Fibroblast of lung (primary cell): ENCODE data around the gene ANKZF1. TPM values are rescaled to one million over a fixed set of nuclear protein-coding genes. Genes with fewer than 3 reads are reported as not detected.

ENCODE experiments used
- DNase-seq, 2 donors: peaks; one replicate each; pipeline versions ENCODE4 v3.0.0 to v3.0.0-alpha.2; 2010; ENCODE audit warnings: low read depth in 2 of 2
- H2AFZ ChIP-seq: 2 replicates; pipeline ENCODE4 v1.5.1; 2012; ENCODE audit warnings: low read length, control low read depth, inconsistent platforms
- H3K27ac ChIP-seq: 2 replicates; pipeline ENCODE4 v1.5.1; 2011; ENCODE audit warnings: low read length, control low read depth; ENCODE audit not compliant: insufficient read depth
- H3K27me3 ChIP-seq: 2 replicates; pipeline ENCODE4 v1.5.1; 2011; ENCODE audit warnings: mild to moderate bottlenecking, low read length; ENCODE audit not compliant: control insufficient read depth, insufficient read depth
- H3K36me3 ChIP-seq: 2 replicates; pipeline ENCODE4 v1.5.1; 2011; ENCODE audit warnings: low read length; ENCODE audit not compliant: control insufficient read depth, insufficient read depth
- H3K4me1 ChIP-seq: 2 replicates; pipeline ENCODE4 v1.5.1; 2011; ENCODE audit warnings: low read length; ENCODE audit not compliant: control insufficient read depth, insufficient read depth; ENCODE audit errors: extremely low read depth
- H3K4me2 ChIP-seq: 2 replicates; pipeline ENCODE4 v1.5.1; 2011; ENCODE audit warnings: low read length, control low read depth; ENCODE audit not compliant: insufficient read depth; ENCODE audit errors: extremely low read depth
- H3K4me3 ChIP-seq, 4 experiments: fragments of 200-600 bp in 1 of 4; sonication (generic) in 1 of 4; replicated peaks in 1 of 4; 2 replicates each; pipeline ENCODE4 v1.5.1; 2011 to 2016; ENCODE audit warnings: low read length in 4 of 4, low read depth in 3 of 4, mild to moderate bottlenecking in 3 of 4, control low read depth in 2 of 4, inconsistent platforms in 1 of 4, mixed read lengths in 1 of 4; ENCODE audit not compliant: insufficient read depth in 1 of 4; ENCODE audit errors: control extremely low read depth in 1 of 4
- H3K79me2 ChIP-seq: 2 replicates; pipeline ENCODE4 v1.5.1; 2012; ENCODE audit warnings: mild to moderate bottlenecking, low read length, inconsistent platforms; ENCODE audit not compliant: control insufficient read depth, insufficient read depth
- H3K9ac ChIP-seq: 2 replicates; pipeline ENCODE4 v1.5.1; 2011; ENCODE audit warnings: mild to moderate bottlenecking, low read length, control low read depth; ENCODE audit not compliant: insufficient read depth
- H3K9me3 ChIP-seq: 2 replicates; pipeline ENCODE4 v1.5.1; 2012; ENCODE audit warnings: low read depth, low read length; ENCODE audit not compliant: control insufficient read depth, insufficient read depth
- H4K20me1 ChIP-seq: 2 replicates; pipeline ENCODE4 v1.5.1; 2011; ENCODE audit warnings: low read length; ENCODE audit not compliant: control insufficient read depth, insufficient read depth; ENCODE audit errors: extremely low read depth
- CTCF ChIP-seq, 2 donors: IDR thresholded peaks in 1 of 2; conservative IDR thresholded peaks in 1 of 2; 1 replicate in 1 of 2; 2 replicates in 1 of 2; pipeline ENCODE4 v1.5.1; 2011 to 2012; ENCODE audit warnings: low read length in 2 of 2, control low read depth in 1 of 2, inconsistent platforms in 1 of 2, low read depth in 1 of 2, mild to moderate bottlenecking in 1 of 2
- EZH2 ChIP-seq: IDR thresholded peaks from 2 replicates; pipeline ENCODE4 v1.5.1; 2012; ENCODE audit warnings: low read length, control low read depth, mild to moderate bottlenecking; ENCODE audit errors: missing control alignments
- polyA plus RNA-seq, 2 donors: library from polyadenylated mRNA; depleted of rRNA in 1 of 2; stranded (reverse) in 1 of 2; unstranded in 1 of 2; fragments of >200 nt; gene quantifications; 2 replicates each; pipeline ENCODE4 v1.2.1, GENCODE V29; 2011 to 2012; ENCODE audit warnings: missing spikeins in 1 of 2
- total RNA-seq: library from RNA; depleted of rRNA; stranded (reverse); fragments of >200 nt; gene quantifications from 2 replicates; pipeline ENCODE4 v1.2.1, GENCODE V29; 2014

ANKZF1 gene
- total and polyA plus RNA-seq, 2 donors (not counting 1 experiment from before 2014, with no cell fraction given): 13.2 to 32.7 TPM

GRCh38 chr2:219207884-219208740, 21.5 kb upstream of the ANKZF1 start:
- DNase-seq: peak; percentile 35 to 73

GRCh38 chr2:219209236-219210195, 20.1 kb upstream of the ANKZF1 start:
- Histone ChIP-seq H4K20me1 (no peaks in the 10 kb centered on the region), H3K9ac (no peak overlapping the region), H2AFZ (no peak overlapping the region), H3K4me1 (peaks cover 16% of the 10 kb centered on the region), H3K36me3 (peaks cover 30% of the 10 kb centered on the region), H3K4me2 (no peak overlapping the region), H3K79me2 (peaks cover 2% of the 10 kb centered on the region), H3K4me3 (no peak overlapping the region), H3K9me3 (no peaks in the 10 kb centered on the region), H3K27ac (no peak overlapping the region), H3K27me3 (peaks cover 2% of the 10 kb centered on the region)
- DNase-seq: no peak
- no peak for TF ChIP-seq EZH2

More at GRCh38 chr2:219207884-219208740, 21.5 kb upstream of the ANKZF1 start:
- H4K20me1 ChIP-seq: no peaks in the 10 kb centered on the region
- TF ChIP-seq EZH2 (no peak), CTCF (conservative IDR thresholded peaks at IDR 0.05 in 1 of 2, IDR thresholded peaks at IDR 0.05 in 1 of 2; ENCODE audit: low read depth in 1 of 2, low read length in 2 of 2) (no peak)
- no peaks in the 10 kb centered on the region for H3K9me3 ChIP-seq
- H3K79me2 ChIP-seq: peaks cover 2% of the 10 kb centered on the region
- H3K4me1 ChIP-seq: peaks cover 16% of the 10 kb centered on the region
- H3K9ac ChIP-seq: no peak overlapping the region
- H3K4me2 ChIP-seq: peak overlapping the region; percentile 94
- peaks cover 2% of the 10 kb centered on the region for H3K27me3 ChIP-seq
- H3K27ac ChIP-seq: peak overlapping the region; percentile 56
- H3K36me3 ChIP-seq: peaks cover 19% of the 10 kb centered on the region
- no peak overlapping the region for H2AFZ ChIP-seq
- H3K4me3 ChIP-seq: peak overlapping the region; percentile 58 to 79 (median 72)

GRCh38 chr2:219210196-219210885, 19.3 kb upstream of the ANKZF1 start:
- H3K4me1 ChIP-seq: peaks cover 16% of the 10 kb centered on the region
- no peak overlapping the region for H3K27ac ChIP-seq
- H3K79me2 ChIP-seq: peaks cover 2% of the 10 kb centered on the region
- no peak overlapping the region for H3K9ac ChIP-seq
- H2AFZ ChIP-seq: no peak overlapping the region
- no peak for TF ChIP-seq CTCF (conservative IDR thresholded peaks at IDR 0.05 in 1 of 2, IDR thresholded peaks at IDR 0.05 in 1 of 2; ENCODE audit: low read depth in 1 of 2, low read length in 2 of 2)
- no peak for TF ChIP-seq EZH2
- no peak overlapping the region for H3K4me3 ChIP-seq
- no peaks in the 10 kb centered on the region for H4K20me1 ChIP-seq
- DNase-seq: no peak
- no peak overlapping the region for H3K4me2 ChIP-seq
- H3K9me3 ChIP-seq: no peaks in the 10 kb centered on the region
- peaks cover 33% of the 10 kb centered on the region for H3K36me3 ChIP-seq
- H3K27me3 ChIP-seq: no peaks in the 10 kb centered on the region
